ENCODE measurements around the gene GPRC5C.

DNA sequence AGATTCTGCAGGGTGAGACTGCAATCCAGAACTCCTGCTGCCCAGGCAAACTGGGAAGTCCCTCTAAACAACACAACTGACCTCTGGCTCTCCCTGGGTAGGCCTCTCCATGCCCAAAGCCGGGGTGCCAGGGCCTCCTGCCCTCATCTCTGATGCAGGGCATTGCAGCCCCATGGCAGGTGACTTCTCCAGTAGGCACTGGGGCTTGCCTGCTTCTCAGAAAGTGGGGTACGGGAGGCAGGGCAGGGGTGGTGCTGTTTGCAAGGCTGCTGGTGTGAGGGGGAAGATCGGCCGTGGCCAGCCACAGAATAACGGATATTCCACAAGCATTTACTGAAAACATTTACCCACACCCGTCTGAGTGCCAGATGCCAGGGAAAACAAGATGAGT lies 4.1 kb upstream of the GPRC5C start:
- TF ChIP-seq ZBTB1 (tag by site-specific recombination; IDR thresholded peaks at IDR 0.05) = no peak
- TF ChIP-seq SETDB1 (IDR thresholded peaks at IDR 0.05; ENCODE audit: insufficient read length, low read length) = no peak
- no peak for TF ChIP-seq ZNF785 (tag by site-specific recombination; IDR thresholded peaks at IDR 0.05)
- TF ChIP-seq, protein P1, sequence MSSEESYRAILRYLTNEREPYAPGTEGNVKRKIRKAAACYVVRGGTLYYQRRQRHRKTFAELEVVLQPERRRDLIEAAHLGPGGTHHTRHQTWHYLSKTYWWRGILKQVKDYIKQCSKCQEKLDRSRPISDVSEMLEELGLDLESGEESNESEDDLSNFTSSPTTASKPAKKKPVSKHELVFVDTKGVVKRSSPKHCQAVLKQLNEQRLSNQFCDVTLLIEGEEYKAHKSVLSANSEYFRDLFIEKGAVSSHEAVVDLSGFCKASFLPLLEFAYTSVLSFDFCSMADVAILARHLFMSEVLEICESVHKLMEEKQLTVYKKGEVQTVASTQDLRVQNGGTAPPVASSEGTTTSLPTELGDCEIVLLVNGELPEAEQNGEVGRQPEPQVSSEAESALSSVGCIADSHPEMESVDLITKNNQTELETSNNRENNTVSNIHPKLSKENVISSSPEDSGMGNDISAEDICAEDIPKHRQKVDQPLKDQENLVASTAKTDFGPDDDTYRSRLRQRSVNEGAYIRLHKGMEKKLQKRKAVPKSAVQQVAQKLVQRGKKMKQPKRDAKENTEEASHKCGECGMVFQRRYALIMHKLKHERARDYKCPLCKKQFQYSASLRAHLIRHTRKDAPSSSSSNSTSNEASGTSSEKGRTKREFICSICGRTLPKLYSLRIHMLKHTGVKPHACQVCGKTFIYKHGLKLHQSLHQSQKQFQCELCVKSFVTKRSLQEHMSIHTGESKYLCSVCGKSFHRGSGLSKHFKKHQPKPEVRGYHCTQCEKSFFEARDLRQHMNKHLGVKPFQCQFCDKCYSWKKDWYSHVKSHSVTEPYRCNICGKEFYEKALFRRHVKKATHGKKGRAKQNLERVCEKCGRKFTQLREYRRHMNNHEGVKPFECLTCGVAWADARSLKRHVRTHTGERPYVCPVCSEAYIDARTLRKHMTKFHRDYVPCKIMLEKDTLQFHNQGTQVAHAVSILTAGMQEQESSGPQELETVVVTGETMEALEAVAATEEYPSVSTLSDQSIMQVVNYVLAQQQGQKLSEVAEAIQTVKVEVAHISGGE (tag by site-specific recombination; conservative IDR thresholded peaks at IDR 0.05; ENCODE audit: low read depth) = no peak
- no peak for TF ChIP-seq ZNF169 (tag by site-specific recombination; IDR thresholded peaks at IDR 0.05)
